ENCODE data around the gene NFX1. TPM values are rescaled to one million over a fixed set of nuclear protein-coding genes. Genes with fewer than 3 reads are reported as not detected.
"Not testable (repeated sequence)": the region's sequence is repeated elsewhere in the genome, so short reads cannot be mapped to it uniquely, and the experiment has no call there.

Gene NFX1
- total and polyA plus RNA-seq, 4 donors, result 13.7 to 27.9 (median 14.6) TPM

DNA sequence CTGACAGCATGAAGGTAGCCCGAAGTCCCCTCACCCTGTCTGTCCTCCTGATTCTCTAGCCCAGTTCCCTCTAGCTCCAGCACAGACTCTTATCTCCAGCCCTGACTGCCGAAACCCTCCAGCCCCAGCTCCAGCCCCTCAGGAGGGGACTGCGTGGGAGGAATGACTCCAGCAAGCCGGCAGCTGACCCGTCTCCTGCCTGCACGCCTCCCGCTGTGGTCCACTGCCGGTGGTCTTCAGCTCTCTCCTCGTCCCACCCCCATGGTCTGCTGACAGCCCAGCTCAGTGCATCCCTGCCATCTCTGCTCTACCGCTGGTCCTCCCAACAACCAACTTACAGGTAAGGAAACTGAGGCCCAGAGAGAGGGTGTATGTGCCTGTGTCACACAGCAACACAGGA, 111.5 kb downstream of the NFX1 start:
- H3K4me3 ChIP-seq (ENCODE audit: low read depth in 1 of 3, low read length in 3 of 3); H3K27me3 ChIP-seq (ENCODE audit: control insufficient read depth in 4 of 4, insufficient read depth in 4 of 4, low read length in 3 of 4); H3K9ac ChIP-seq (ENCODE audit: low read depth in 1 of 2, low read length in 2 of 2); H3K27ac ChIP-seq (ENCODE audit: low read depth in 1 of 2, low read length in 2 of 2); H3K36me3 ChIP-seq (ENCODE audit: control insufficient read depth in 4 of 4, insufficient read depth in 3 of 4, low read depth in 1 of 4, low read length in 3 of 4); DNase-seq (ENCODE audit: low spot score); H3K9me3 ChIP-seq (ENCODE audit: control insufficient read depth in 4 of 4, low read length in 3 of 4): not testable (repeated sequence)
- peaks cover 0 to 13% (median 6%) of the 10 kb centered on the region in 4 donors for H3K4me1 ChIP-seq (ENCODE audit: control insufficient read depth in 4 of 4, insufficient read depth in 4 of 4, low read length in 3 of 4)
- WGBS, result 91% methylated on average over 9 of the region's 10 CpGs

DNA sequence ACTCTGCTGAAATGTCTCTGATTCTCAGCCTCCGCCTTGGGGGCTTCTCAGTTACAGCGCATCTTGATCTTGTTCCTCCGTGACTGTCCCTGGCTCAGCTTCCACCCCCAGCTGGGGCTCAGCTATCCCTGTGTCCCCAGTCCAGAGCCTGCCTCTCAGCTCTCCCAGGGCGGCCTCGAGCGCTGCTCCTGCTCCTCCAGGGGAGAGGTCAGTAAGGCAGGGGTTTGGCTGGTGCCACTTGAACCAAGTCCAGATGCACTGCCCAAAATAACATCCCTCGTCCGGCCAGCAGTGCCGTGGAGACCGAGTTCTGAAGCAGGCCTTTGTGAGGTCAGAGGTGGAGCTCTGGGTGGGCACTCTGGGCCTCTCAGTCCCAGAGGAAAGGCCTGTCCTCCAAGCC, 112.1 kb downstream of the NFX1 start, which contains the start of gene AQP7:
TSS of gene AQP7 (minus strand) at position 198 of the 400 bp plus-strand sequence. CDS start 1,306 bp downstream, outside the sequence.
- H3K4me1 ChIP-seq (ENCODE audit: control insufficient read depth in 4 of 4, insufficient read depth in 4 of 4, low read length in 3 of 4), result peaks cover 0 to 13% (median 6%) of the 10 kb centered on the region in 4 donors
- not testable (repeated sequence) for H3K27me3 ChIP-seq (ENCODE audit: control insufficient read depth in 4 of 4, insufficient read depth in 4 of 4, low read length in 3 of 4); H3K27ac ChIP-seq (ENCODE audit: low read depth in 1 of 2, low read length in 2 of 2); H3K36me3 ChIP-seq (ENCODE audit: control insufficient read depth in 4 of 4, insufficient read depth in 3 of 4, low read depth in 1 of 4, low read length in 3 of 4); H3K4me3 ChIP-seq (ENCODE audit: low read depth in 1 of 3, low read length in 3 of 3); H3K9ac ChIP-seq (ENCODE audit: low read depth in 1 of 2, low read length in 2 of 2); H3K9me3 ChIP-seq (ENCODE audit: control insufficient read depth in 4 of 4, low read length in 3 of 4); DNase-seq (ENCODE audit: low spot score)
- TF ChIP-seq NR2F2 (IDR thresholded peaks at IDR 0.05), result peak; percentile 35
- 46% methylated on average over 10 of the region's 10 CpGs for WGBS

DNA sequence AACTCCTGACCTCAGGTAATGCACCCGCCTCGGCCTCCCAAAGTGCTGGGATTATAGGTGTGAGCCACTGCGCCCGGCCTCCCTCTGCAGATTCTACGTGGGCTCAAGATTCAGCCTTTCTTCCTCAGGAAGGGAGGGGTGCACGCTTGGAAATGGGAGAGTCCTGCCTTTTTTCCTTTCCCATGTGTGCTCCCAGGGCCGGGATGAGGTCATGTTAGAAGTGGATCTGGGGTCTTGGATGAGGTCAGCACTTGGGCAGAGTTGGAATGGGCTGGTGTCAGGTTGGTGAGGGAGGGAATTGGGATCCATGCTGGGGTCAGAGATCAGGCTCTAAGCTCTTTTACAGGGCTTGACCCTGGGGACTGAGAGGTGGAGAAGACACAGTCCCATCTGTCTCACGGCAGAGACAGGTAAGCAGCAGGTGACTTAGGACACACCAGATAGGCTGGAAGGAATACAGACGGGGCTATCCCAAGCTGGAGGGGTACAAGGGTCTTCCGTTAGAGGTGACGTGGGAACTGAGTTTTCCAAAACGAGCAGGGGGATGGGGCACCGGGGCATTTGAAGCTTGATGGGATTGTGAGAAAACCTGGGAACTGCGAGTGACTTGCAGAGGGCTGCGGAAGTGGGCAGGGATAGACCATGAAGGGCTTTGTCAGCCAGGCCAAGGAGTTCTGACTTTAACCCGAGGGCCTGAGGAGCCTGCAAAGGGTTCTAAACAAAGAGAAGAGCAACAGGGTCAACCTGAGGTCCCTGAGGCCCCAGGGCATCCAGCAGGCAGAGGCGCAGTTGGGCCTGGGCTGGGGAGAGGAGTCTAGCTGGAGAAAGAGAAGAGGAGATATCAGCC, 113.8 kb downstream of the NFX1 start:
- Histone ChIP-seq H3K4me1 (ENCODE audit: control insufficient read depth in 4 of 4, insufficient read depth in 4 of 4, low read length in 3 of 4) (peaks cover 0 to 13% (median 6%) of the 10 kb centered on the region in 4 donors), H3K9ac (ENCODE audit: low read depth in 1 of 2, low read length in 2 of 2) (no peak overlapping the region), H3K36me3 (ENCODE audit: control insufficient read depth in 4 of 4, insufficient read depth in 3 of 4, low read depth in 1 of 4, low read length in 3 of 4) (no peaks in the 10 kb centered on the region), H3K4me3 (ENCODE audit: low read depth in 1 of 3, low read length in 3 of 3) (no peak overlapping the region), H3K27ac (ENCODE audit: low read depth in 1 of 2, low read length in 2 of 2) (no peak overlapping the region), H3K27me3 (ENCODE audit: control insufficient read depth in 4 of 4, insufficient read depth in 4 of 4, low read length in 3 of 4) (no peaks in the 10 kb centered on the region), H3K9me3 (ENCODE audit: control insufficient read depth in 4 of 4, low read length in 3 of 4) (no peaks in the 10 kb centered on the region)
- DNase-seq (ENCODE audit: low spot score), result no peak
- WGBS, result 84% methylated on average over 17 of the region's 17 CpGs
- TF ChIP-seq RXRA (IDR thresholded peaks at IDR 0.05), result no peak
- TF ChIP-seq TAF1 (conservative IDR thresholded peaks at IDR 0.05), result no peak
- no peak for TF ChIP-seq RAD21 (IDR thresholded peaks at IDR 0.05)
- no peak for TF ChIP-seq ATF3 (IDR thresholded peaks at IDR 0.05)
- no peak for TF ChIP-seq EGR1 (IDR thresholded peaks at IDR 0.05; ENCODE audit: low read depth in 2 of 2)
- TF ChIP-seq, protein P1, sequence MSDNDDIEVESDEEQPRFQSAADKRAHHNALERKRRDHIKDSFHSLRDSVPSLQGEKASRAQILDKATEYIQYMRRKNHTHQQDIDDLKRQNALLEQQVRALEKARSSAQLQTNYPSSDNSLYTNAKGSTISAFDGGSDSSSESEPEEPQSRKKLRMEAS (IDR thresholded peaks at IDR 0.05), result no peak
- TF ChIP-seq NR2F2 (IDR thresholded peaks at IDR 0.05), result no peak
- TF ChIP-seq, protein P2, sequence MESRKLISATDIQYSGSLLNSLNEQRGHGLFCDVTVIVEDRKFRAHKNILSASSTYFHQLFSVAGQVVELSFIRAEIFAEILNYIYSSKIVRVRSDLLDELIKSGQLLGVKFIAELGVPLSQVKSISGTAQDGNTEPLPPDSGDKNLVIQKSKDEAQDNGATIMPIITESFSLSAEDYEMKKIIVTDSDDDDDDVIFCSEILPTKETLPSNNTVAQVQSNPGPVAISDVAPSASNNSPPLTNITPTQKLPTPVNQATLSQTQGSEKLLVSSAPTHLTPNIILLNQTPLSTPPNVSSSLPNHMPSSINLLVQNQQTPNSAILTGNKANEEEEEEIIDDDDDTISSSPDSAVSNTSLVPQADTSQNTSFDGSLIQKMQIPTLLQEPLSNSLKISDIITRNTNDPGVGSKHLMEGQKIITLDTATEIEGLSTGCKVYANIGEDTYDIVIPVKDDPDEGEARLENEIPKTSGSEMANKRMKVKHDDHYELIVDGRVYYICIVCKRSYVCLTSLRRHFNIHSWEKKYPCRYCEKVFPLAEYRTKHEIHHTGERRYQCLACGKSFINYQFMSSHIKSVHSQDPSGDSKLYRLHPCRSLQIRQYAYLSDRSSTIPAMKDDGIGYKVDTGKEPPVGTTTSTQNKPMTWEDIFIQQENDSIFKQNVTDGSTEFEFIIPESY (IDR thresholded peaks at IDR 0.05), result no peak
- no peak for TF ChIP-seq FOXA1 (IDR thresholded peaks at IDR 0.05)

Measured in liver (tissue), 9 donors.